Testis (tissue), 3 donors: ENCODE measurements around the gene NCAM2. TPM values are rescaled to one million over a fixed set of nuclear protein-coding genes. Genes with fewer than 3 reads are reported as not detected.

Experiments
- DNase-seq: peaks from one replicate; pipeline ENCODE4 v3.0.0-alpha.2; 2019
- H3K27ac ChIP-seq, 2 donors: fragments of 200-600 bp; sonication (generic); one replicate each; pipeline ENCODE4 v1.5.1; 2019
- H3K27me3 ChIP-seq: fragments of 200-600 bp; sonication (generic); one replicate; pipeline ENCODE4 v1.5.1; 2019
- H3K36me3 ChIP-seq: fragments of 200-600 bp; sonication (generic); one replicate; pipeline ENCODE4 v1.5.1; 2017; ENCODE audit warnings: low read depth; ENCODE audit errors: missing control alignments
- H3K4me1 ChIP-seq: fragments of 200-600 bp; sonication (generic); one replicate; pipeline ENCODE4 v1.5.1; 2019
- H3K4me3 ChIP-seq, 2 donors: fragments of 200-600 bp; sonication (generic); one replicate each; pipeline ENCODE4 v1.5.1; 2017 to 2019
- H3K9me3 ChIP-seq: fragments of 200-600 bp; sonication (generic); one replicate; pipeline ENCODE4 v1.5.1; 2017
- POLR2A ChIP-seq: fragments of 450-650 bp; IDR thresholded peaks from one replicate; pipeline ENCODE4 v1.6.1; 2017; ENCODE audit warnings: antibody characterized with exemption, mild to moderate bottlenecking, moderate library complexity
- WGBS, 2 donors: methylation state at CpG; one replicate each; pipeline ENCODE4 v1.1.5; 2018; 5-methylcytosine and 5-hydroxymethylcytosine counted together
- intact Hi-C: fragments of 100-400 bp; cut with DNase I; formaldehyde crosslinking; loops from one replicate; pipeline ENCODE4 v1.15.1; 2023; ENCODE audit warnings: low total_unique reads
- polyA plus RNA-seq: library from polyadenylated mRNA; stranded (reverse); fragments of 350-450 nt; fragmentation: Illumina TruSeq; extraction: RNeasy Lipid Tissue Mini Kit (QIAGEN cat#74804); gene quantifications from one replicate; pipeline ENCODE4 v1.2.3, GENCODE V29; 2014; ENCODE audit warnings: low read depth, low replicate concordance; ENCODE audit not compliant: insufficient read depth
- total RNA-seq, 2 donors: library from RNA; depleted of rRNA; stranded (reverse); fragments of >200 nt; gene quantifications; one replicate each; pipeline ENCODE4 v1.2.3, GENCODE V29; 2016
- TF ChIP-seq, protein P1 (sequence below), 3 experiments: fragments of 450-650 bp in 2 of 3; fragments of 200-600 bp in 1 of 3; sonication (generic) in 1 of 3; IDR thresholded peaks; one replicate each; pipeline ENCODE4 v1.5.1; 2016 to 2019; ENCODE audit warnings: antibody characterized with exemption in 3 of 3, mild to moderate bottlenecking in 2 of 3, moderate library complexity in 1 of 3

Gene NCAM2
- total and polyA plus RNA-seq, 3 donors from 2014 or later, result 22.4 to 26.9 (median 26.1) TPM

DNA sequence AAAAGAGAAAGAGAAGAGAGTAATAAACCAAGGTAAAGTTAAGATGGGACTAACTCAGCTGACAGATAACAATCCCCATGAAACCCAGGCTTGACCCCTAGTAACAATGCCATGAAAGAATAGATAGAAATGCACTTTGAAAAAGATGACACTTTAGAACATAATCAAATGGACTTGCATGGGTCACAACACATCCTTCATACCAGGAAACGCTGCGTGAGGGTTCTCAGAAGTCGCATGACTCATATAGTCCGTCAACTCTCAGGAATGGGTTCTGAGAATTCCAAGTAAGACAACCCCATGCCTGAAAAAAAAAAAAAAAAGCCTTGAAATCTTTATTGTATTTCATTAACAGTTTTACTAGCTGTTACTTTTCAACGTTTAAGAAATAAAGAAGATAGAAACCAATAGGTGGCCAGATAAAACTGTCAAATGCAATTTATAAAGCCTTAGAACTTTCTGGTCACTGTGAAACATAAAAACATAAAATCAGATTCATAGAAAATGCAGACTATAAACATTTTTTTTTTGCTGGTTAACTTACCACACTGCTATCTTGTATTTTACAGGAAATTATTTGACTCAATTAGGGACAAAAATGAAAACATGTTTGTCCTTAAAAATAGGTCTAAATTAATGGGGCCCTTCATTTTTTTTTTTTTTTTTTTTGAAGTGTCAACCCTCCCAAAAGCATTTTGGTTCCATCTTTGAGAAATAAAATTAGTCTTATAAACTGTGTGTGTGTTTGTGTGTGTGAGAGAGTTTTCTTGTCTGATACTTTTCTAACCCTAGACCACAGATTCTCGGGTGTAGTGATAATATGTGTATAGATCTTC lies 202.1 kb downstream of the NCAM2 start:
- Histone ChIP-seq H3K4me1 (no peaks in the 10 kb centered on the region), H3K36me3 (no peaks in the 10 kb centered on the region), H3K27ac (no peak overlapping the region), H3K9me3 (no peaks in the 10 kb centered on the region), H3K4me3 (no peak overlapping the region), H3K27me3 (no peaks in the 10 kb centered on the region)
- 50 to 52% methylated on average over 6 of the region's 6 CpGs for WGBS, 2 donors
- DNase-seq, result peak; percentile 30
- intact Hi-C loops, result no loop called here
- TF ChIP-seq, protein P1, sequence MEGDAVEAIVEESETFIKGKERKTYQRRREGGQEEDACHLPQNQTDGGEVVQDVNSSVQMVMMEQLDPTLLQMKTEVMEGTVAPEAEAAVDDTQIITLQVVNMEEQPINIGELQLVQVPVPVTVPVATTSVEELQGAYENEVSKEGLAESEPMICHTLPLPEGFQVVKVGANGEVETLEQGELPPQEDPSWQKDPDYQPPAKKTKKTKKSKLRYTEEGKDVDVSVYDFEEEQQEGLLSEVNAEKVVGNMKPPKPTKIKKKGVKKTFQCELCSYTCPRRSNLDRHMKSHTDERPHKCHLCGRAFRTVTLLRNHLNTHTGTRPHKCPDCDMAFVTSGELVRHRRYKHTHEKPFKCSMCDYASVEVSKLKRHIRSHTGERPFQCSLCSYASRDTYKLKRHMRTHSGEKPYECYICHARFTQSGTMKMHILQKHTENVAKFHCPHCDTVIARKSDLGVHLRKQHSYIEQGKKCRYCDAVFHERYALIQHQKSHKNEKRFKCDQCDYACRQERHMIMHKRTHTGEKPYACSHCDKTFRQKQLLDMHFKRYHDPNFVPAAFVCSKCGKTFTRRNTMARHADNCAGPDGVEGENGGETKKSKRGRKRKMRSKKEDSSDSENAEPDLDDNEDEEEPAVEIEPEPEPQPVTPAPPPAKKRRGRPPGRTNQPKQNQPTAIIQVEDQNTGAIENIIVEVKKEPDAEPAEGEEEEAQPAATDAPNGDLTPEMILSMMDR (IDR thresholded peaks at IDR 0.05), result no peak
- TF ChIP-seq POLR2A, result no peak

DNA sequence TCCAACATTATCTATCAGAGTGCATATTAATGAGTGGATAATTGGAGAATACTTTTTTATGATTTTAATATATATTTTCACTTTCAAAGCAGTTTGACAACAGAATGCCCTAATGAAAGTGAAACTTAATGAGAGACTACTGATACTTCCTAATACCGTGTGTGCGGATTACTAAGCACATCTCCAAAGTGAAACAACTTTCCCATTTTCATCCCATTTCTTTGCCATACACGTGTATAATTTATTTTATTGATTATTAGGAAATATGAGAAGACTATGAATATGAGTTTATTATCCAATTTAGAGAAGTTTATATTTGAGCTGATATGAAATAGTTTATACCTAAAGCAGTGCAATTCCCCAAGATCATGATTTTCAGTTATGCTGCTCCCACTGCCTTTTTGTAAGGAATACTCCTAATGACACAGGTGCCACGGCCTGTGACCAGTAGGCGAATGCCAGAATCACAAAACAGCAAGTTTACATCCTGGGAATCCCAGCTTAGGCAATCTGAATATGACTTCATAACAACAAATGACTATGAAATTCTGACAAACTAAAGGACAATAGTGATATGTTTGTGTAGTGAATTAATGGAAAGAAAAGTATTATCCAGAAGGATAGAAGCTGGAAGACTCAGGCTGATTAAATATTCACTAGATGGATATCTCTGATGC lies 202.9 kb downstream of the NCAM2 start:
- DNase-seq, result no peak
- intact Hi-C loops, result no loop called here
- whole genome bisulfite sequencing, 2 donors, result 52 to 56% methylated on average over 5 of the region's 5 CpGs
- no peaks in the 10 kb centered on the region for H3K36me3 ChIP-seq
- no peaks in the 10 kb centered on the region for H3K9me3 ChIP-seq
- H3K27me3 ChIP-seq, result no peaks in the 10 kb centered on the region
- no peak for TF ChIP-seq POLR2A
- TF ChIP-seq, protein P1 (IDR thresholded peaks at IDR 0.05), result no peak
- H3K4me3 ChIP-seq, result no peak overlapping the region
- no peaks in the 10 kb centered on the region for H3K4me1 ChIP-seq
- no peak overlapping the region for H3K27ac ChIP-seq

DNA sequence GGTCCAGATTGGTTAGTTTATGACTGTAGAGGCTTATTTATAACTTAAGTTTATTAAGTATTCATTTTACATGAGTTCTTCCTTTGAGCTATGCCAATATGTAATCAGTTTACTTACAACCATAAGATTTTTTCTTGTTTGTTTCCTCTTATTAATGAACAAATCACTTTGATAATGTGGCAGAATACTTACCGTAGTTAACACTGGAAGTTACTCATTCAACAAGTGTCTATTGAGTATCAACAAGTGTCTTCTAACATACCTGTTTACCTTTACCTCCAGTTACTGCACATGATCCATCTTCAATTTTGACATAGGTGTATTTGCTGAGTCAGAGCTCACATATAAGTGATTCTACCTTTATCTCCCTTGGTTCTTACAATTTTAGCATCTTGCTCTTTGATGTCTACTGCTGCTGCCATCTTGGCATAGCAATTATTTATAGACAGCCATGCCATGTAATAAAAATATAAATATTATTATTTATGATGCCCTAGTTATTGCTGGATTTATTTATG lies 205.7 kb downstream of the NCAM2 start:
- Histone ChIP-seq H3K9me3 (no peaks in the 10 kb centered on the region), H3K4me3 (no peak overlapping the region), H3K36me3 (no peaks in the 10 kb centered on the region), H3K27me3 (no peaks in the 10 kb centered on the region), H3K4me1 (no peaks in the 10 kb centered on the region), H3K27ac (no peak overlapping the region)
- no peak for DNase-seq
- no peak for TF ChIP-seq POLR2A
- TF ChIP-seq, protein P1 (IDR thresholded peaks at IDR 0.05), result no peak
- intact Hi-C loops, result no loop called here
- WGBS, 2 donors, result 86 to 97% methylated on average over 1 of the region's 1 CpG

DNA sequence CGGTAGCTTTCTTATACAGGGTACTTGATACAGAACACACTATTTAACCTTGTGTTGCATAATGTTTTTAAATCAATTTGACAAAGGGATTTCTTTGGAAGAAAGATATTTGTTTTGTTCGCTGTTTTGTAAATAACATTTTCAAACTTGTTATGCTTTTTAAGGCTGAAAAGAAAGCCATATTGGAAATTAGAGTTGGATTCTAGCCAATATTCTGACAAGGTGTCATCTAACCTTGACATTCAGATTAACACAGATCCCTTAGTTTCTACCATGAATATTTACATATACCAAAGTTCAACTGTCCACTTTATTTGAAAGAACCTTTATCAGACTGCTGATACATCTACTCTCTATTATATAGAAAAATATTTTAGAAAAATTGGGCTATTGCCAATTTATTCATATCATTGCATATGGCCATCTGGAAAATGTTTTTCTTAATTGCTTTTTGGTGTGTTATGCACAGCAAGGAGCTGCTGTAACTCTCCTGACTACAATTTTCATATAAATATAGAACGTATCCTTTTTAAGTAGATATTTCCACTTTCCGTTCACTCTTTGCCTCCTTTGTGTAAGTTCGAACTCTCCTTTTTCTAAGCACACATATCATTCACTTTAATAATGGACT lies 206.3 kb downstream of the NCAM2 start:
- intact Hi-C loops, result no loop called here
- TF ChIP-seq, protein P1 (IDR thresholded peaks at IDR 0.05), result no peak
- no peak for TF ChIP-seq POLR2A
- Histone ChIP-seq H3K9me3 (no peaks in the 10 kb centered on the region), H3K27me3 (no peaks in the 10 kb centered on the region), H3K27ac (no peak overlapping the region), H3K36me3 (no peaks in the 10 kb centered on the region), H3K4me3 (no peak overlapping the region), H3K4me1 (no peaks in the 10 kb centered on the region)
- DNase-seq, result no peak
- 90 to 91% methylated on average over 5 of the region's 5 CpGs for WGBS, 2 donors
